ENCODE data around the gene ARL15. TPM values are rescaled to one million over a fixed set of nuclear protein-coding genes. Genes with fewer than 3 reads are reported as not detected.
A peak's percentile ranks its signal among the peaks of the same experiment; 100 is the strongest.

Gene ARL15
- total RNA-seq, 1 donor from 2014 or later = 28.9 TPM

GRCh38 chr5:53917095-53917494, 393.3 kb downstream of the ARL15 start:
- no peak for DNase-seq (ENCODE audit: low spot score, unreplicated experiment)
- TF ChIP-seq CTCF (IDR thresholded peaks at IDR 0.05; ENCODE audit: unreplicated experiment) = peak; percentile 6
- no peak overlapping the region for H3K4me3 Mint-ChIP-seq (ENCODE audit: low read depth)
- no peaks in the 10 kb centered on the region for H3K36me3 Mint-ChIP-seq (ENCODE audit: insufficient read depth)
- peaks cover 9% of the 10 kb centered on the region for H3K4me1 Mint-ChIP-seq (ENCODE audit: low read depth)
- no peaks in the 10 kb centered on the region for H3K27me3 Mint-ChIP-seq
- no peak overlapping the region for H3K27ac Mint-ChIP-seq
- no peaks in the 10 kb centered on the region for H3K9me3 Mint-ChIP-seq (ENCODE audit: low read depth)

GRCh38 chr5:53915120-53915519, 395.3 kb downstream of the ARL15 start:
- Mint-ChIP-seq H3K4me1 (ENCODE audit: low read depth) (peaks cover 9% of the 10 kb centered on the region), H3K4me3 (ENCODE audit: low read depth) (no peak overlapping the region), H3K36me3 (ENCODE audit: insufficient read depth) (peaks cover 1% of the 10 kb centered on the region), H3K27me3 (no peaks in the 10 kb centered on the region), H3K9me3 (ENCODE audit: low read depth) (no peaks in the 10 kb centered on the region), H3K27ac (no peak overlapping the region)
- DNase-seq (ENCODE audit: low spot score, unreplicated experiment) = no peak
- no peak for TF ChIP-seq CTCF (IDR thresholded peaks at IDR 0.05; ENCODE audit: unreplicated experiment)

- no peak for DNase-seq (ENCODE audit: low spot score, unreplicated experiment)
- peaks cover 9% of the 10 kb centered on the region for H3K4me1 Mint-ChIP-seq (ENCODE audit: low read depth)
- H3K9me3 Mint-ChIP-seq (ENCODE audit: low read depth) = no peaks in the 10 kb centered on the region
- H3K27me3 Mint-ChIP-seq = no peaks in the 10 kb centered on the region
- H3K4me3 Mint-ChIP-seq (ENCODE audit: low read depth) = no peak overlapping the region
- peaks cover 1% of the 10 kb centered on the region for H3K36me3 Mint-ChIP-seq (ENCODE audit: insufficient read depth)
- no peak for TF ChIP-seq CTCF (IDR thresholded peaks at IDR 0.05; ENCODE audit: unreplicated experiment)
- no peak overlapping the region for H3K27ac Mint-ChIP-seq
Measured at GRCh38 chr5:53913941-53914340, 396.4 kb downstream of the ARL15 start.

- H3K27ac Mint-ChIP-seq = no peak overlapping the region
- no peaks in the 10 kb centered on the region for H3K4me1 Mint-ChIP-seq (ENCODE audit: low read depth)
- no peak overlapping the region for H3K4me3 Mint-ChIP-seq (ENCODE audit: low read depth)
- TF ChIP-seq CTCF (IDR thresholded peaks at IDR 0.05; ENCODE audit: unreplicated experiment) = no peak
- DNase-seq (ENCODE audit: low spot score, unreplicated experiment) = no peak
- H3K27me3 Mint-ChIP-seq = no peaks in the 10 kb centered on the region
- no peaks in the 10 kb centered on the region for H3K9me3 Mint-ChIP-seq (ENCODE audit: low read depth)
- H3K36me3 Mint-ChIP-seq (ENCODE audit: insufficient read depth) = peaks cover 1% of the 10 kb centered on the region
Measured at GRCh38 chr5:53908757-53909156, 401.6 kb downstream of the ARL15 start.

- Mint-ChIP-seq H3K36me3 (ENCODE audit: insufficient read depth) (peaks cover 1% of the 10 kb centered on the region), H3K27me3 (no peaks in the 10 kb centered on the region), H3K4me3 (ENCODE audit: low read depth) (no peak overlapping the region), H3K27ac (no peak overlapping the region), H3K4me1 (ENCODE audit: low read depth) (no peaks in the 10 kb centered on the region), H3K9me3 (ENCODE audit: low read depth) (no peaks in the 10 kb centered on the region)
- DNase-seq (ENCODE audit: low spot score, unreplicated experiment) = no peak
- TF ChIP-seq CTCF (IDR thresholded peaks at IDR 0.05; ENCODE audit: unreplicated experiment) = no peak
Measured at GRCh38 chr5:53907827-53908226, 402.5 kb downstream of the ARL15 start.
